ENCODE measurements around the gene FGFR2.

Gene FGFR2

DNA sequence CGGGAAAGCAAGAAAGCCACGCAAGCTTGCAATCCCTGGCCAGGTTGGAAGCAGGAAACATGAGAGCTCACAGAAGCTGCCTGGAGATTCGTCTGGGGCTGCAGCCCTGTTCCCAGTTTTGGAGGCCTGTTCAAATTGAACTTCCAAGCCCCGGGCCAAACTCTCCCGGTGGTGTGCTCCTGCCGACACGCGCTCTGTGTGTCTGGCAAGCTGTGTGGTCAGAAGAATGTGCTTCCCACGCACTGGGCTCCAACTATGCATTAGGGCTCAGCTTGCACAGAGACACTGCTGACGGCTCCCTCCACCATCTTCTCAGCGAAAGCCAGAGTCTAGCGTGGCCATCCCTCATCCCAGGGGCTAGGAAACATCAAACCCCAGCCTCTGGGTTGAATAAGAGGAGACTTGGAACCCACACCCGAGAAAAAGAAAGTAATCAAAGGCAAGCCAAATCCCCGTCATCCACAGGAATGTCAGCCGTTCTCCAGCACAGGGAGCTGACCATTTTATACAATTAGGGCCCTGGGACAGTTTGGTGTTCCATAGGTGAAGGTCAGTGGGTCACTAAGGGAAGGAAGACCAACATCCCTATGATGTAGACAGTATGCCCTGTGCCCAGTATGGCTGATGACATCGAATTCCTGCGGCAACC is 107.2 kb downstream of the FGFR2 start:
- Mint-ChIP-seq H3K4me3 (no peak overlapping the region), H3K4me1 (no peaks in the 10 kb centered on the region), H3K27ac (no peak overlapping the region), H3K9me3 (peaks cover 6% of the 10 kb centered on the region), H3K36me3 (no peaks in the 10 kb centered on the region)
- DNase-seq (ENCODE audit: low spot score in 2 of 2) (no peak), ATAC-seq (no peak)

DNA sequence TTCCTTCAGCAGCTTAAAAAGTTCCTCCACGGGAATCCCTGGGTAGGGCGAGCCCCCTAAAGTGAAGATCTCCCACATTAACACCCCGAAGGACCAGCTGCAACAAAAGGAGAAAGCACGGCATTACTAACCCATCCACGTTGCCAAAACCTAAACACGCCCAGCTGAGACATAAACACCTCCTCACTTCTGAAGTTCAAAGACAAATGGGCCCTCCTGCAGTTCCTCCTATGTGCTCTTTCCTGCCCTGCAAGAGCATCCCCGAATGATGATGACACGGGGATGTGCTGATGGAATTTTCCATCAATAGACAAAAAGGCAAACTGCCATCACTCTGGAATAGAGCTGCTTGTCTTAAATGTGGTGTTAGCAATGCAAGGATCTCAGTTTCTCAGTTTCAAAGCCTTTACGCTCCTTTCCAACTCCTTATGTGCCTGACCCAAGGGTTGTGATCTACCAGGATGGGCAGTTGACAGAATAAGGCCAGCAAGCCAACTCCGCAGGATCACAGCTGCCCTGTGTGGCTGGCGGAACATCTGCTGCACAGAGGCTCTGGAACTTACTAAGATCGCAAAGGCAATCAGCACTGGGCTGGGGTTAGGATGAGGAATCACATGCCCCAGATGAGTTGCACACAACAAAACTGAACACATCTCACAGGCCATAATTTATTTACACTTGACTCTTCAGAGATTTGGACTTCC is 112.7 kb downstream of the FGFR2 start:
- H3K9me3 Mint-ChIP-seq = peaks cover 6% of the 10 kb centered on the region
- H3K36me3 Mint-ChIP-seq = no peaks in the 10 kb centered on the region
- no peak for ATAC-seq
- H3K4me3 Mint-ChIP-seq = no peak overlapping the region
- H3K27ac Mint-ChIP-seq = no peak overlapping the region
- DNase-seq (ENCODE audit: low spot score in 2 of 2) = no peak
- H3K4me1 Mint-ChIP-seq = no peaks in the 10 kb centered on the region

DNA sequence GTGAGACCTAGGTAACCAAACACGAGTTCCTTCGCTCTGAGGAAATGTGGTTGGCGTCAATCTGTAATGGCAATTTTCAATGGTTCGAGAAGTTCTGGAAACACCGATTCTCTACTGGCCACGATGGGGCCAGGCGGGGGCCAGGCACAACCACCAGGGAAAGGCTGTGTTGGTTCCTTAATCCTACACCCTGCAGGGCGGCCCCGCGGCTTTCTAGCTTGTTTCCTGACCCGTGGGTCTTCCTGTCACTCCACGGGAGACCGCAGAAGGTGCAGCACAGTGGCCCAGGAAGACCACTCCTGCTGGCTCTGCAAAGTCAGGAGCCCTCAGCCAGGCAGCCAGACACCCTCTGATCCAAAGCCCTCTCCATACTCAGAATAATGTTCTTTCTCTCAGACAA is 113.4 kb downstream of the FGFR2 start:
- no peak for ATAC-seq
- H3K9me3 Mint-ChIP-seq = peaks cover 6% of the 10 kb centered on the region

DNA sequence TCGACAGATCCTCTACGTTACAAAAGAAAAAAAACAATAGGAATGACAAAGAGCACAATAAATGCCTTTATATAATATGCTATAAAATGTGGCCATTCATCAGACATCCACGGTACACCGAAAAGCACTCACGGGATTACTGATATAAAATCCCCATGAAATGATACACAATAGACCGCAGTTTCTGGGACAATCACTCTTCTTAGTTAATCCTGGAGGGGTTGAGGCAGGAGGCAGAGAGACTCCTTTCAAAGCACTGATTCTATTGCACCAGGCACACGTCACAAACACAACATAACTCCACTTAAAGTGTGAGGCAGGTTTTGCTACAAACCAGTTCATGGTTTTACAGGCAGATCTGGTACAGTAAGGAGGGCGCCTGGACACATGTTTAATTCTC is 113.8 kb downstream of the FGFR2 start:
- Mint-ChIP-seq H3K4me3 (no peak overlapping the region), H3K9me3 (peaks cover 2% of the 10 kb centered on the region), H3K27ac (no peak overlapping the region), H3K4me1 (no peaks in the 10 kb centered on the region), H3K36me3 (no peaks in the 10 kb centered on the region)
- no peak for ATAC-seq
- DNase-seq (ENCODE audit: low spot score in 2 of 2) = no peak

More for the DNA sequence above, 113.4 kb downstream of the FGFR2 start:
- H3K27ac Mint-ChIP-seq = no peak overlapping the region
- H3K4me3 Mint-ChIP-seq = no peak overlapping the region
- DNase-seq (ENCODE audit: low spot score in 2 of 2) = no peak
- no peaks in the 10 kb centered on the region for H3K36me3 Mint-ChIP-seq
- no peaks in the 10 kb centered on the region for H3K4me1 Mint-ChIP-seq

DNA sequence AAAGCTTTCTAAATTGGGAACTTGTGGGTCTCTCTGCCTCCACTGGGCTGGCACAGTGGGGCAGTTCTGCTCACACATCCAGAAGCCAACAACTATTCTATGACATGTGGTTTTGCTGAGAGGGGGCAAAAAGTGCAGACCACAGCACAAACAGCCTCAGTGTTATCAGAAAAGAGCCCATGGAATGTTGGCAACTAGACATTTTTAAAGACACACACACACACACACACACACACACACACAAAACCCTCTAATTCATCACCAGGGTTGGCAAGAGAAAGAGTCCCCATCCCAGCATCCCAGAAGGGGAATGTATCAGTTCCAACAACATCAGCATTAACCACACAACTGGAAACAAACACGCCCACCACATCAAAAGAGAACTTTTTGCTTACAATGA is 117.1 kb downstream of the FGFR2 start:
- Mint-ChIP-seq H3K36me3 (no peaks in the 10 kb centered on the region), H3K27ac (no peak overlapping the region), H3K4me3 (no peak overlapping the region), H3K4me1 (no peaks in the 10 kb centered on the region), H3K9me3 (no peaks in the 10 kb centered on the region)
- ATAC-seq (no peak), DNase-seq (ENCODE audit: low spot score in 2 of 2) (no peak)

DNA sequence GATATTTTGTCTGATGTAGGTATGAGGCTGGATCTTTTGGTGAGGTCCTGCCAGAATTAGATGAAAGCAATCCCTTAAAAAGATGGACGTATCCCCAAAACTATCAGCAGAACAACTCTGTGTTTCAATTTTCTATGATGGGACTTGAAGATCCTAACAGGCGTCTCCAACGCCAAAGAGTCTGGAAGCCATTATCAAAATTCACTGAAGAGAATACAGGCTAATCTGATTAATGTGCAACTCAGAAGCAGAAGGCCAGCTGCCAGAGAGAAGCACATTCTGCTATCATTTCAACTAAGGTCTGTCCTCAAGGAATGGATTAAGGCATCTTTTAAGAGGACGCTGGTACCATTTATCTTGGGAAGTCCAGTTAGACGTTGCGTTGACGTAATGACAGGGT is 119.7 kb downstream of the FGFR2 start:
- Mint-ChIP-seq H3K36me3 (no peaks in the 10 kb centered on the region), H3K4me1 (no peaks in the 10 kb centered on the region), H3K27ac (no peak overlapping the region), H3K4me3 (no peak overlapping the region), H3K9me3 (no peaks in the 10 kb centered on the region)
- no peak for ATAC-seq
- DNase-seq (ENCODE audit: low spot score in 2 of 2) = no peak

DNA sequence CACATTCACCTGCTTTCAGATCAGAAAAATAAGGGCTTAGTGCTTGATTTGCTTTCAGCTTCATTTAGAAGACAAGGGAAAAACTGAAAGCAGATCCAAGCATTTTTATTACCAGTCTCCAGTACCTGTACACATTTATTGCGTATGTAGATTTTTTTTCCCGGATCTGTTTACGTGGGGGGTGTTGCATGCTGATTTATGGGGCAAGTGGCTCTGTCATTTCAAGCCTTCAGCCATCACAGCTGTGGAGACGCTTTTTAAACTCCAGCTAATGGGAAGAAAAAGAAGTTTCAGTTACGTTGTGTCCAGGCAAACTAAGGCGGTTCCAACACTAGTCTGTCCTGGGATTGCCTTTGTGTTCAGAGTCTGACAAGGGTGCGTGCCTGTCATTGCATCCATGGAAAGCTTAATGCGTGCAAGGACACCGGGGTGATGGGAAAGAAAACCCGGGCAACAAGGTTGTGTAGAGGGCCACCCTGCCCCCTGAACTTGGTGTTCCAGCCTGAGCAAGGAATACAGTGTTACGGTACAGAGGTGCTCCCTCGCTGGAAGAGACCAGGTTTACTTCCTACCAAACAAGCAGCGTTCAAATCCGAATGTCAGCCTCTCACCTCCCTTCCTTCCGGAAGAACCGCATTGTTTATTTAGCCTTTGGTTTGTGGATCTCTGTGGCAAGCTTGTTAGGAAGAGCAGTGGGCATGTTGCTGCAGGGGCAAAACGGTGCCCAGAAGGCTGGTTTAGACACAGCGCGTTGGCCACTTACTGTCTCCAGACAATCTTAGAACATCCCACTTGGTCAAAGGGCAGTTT is 128.2 kb downstream of the FGFR2 start:
- H3K9me3 Mint-ChIP-seq = no peaks in the 10 kb centered on the region
- DNase-seq (ENCODE audit: low spot score in 2 of 2) (no peak), ATAC-seq (no peak)
- no peak overlapping the region for H3K27ac Mint-ChIP-seq
- H3K4me1 Mint-ChIP-seq = no peaks in the 10 kb centered on the region
- H3K36me3 Mint-ChIP-seq = no peaks in the 10 kb centered on the region
- no peak overlapping the region for H3K4me3 Mint-ChIP-seq

DNA sequence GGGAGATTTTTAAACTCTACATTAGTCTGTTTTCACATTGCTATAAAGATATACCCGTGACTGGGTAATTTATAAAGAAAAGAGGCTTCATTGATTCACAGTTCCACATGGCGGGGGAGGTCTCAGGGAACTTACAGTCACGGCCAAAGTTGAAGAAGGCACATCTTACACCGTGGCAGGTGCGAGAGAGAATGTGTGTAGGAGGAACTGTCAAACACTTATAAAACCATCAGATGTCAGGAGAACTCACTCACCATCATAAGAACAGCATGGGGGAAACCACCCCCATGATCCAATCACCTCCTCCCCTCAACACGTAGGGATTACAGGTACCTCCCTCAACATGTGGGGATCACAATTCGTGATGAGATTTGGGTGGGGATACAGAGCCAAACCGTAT is 129.5 kb downstream of the FGFR2 start:
- Mint-ChIP-seq H3K4me3 (no peak overlapping the region), H3K9me3 (no peaks in the 10 kb centered on the region), H3K4me1 (no peaks in the 10 kb centered on the region), H3K36me3 (no peaks in the 10 kb centered on the region), H3K27ac (no peak overlapping the region)
- DNase-seq (ENCODE audit: low spot score in 2 of 2) (no peak), ATAC-seq (no peak)

DNA sequence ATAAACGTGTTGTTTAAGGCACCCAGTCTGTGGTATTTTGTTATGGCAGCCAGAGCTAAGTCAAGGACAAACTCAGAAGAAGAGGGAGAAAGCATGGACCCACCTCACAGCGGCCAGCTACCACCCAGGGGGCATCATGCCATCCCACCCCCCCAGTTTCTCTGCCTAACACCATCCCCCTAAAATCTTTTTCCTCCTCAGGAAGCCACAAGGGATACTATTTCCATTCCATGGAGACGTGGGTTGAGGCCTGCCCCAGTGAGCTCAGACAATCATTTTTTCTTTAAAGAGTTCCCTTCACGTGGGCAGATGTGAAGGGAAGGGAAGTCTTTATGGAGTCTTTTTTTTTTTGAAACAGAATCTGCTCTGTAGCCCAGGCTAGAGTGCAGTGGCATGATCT is 131.8 kb downstream of the FGFR2 start:
- ATAC-seq (no peak), DNase-seq (ENCODE audit: low spot score in 2 of 2) (no peak)
- no peaks in the 10 kb centered on the region for H3K36me3 Mint-ChIP-seq
- no peak overlapping the region for H3K27ac Mint-ChIP-seq
- H3K4me1 Mint-ChIP-seq = no peaks in the 10 kb centered on the region
- no peaks in the 10 kb centered on the region for H3K9me3 Mint-ChIP-seq
- no peak overlapping the region for H3K4me3 Mint-ChIP-seq

DNA sequence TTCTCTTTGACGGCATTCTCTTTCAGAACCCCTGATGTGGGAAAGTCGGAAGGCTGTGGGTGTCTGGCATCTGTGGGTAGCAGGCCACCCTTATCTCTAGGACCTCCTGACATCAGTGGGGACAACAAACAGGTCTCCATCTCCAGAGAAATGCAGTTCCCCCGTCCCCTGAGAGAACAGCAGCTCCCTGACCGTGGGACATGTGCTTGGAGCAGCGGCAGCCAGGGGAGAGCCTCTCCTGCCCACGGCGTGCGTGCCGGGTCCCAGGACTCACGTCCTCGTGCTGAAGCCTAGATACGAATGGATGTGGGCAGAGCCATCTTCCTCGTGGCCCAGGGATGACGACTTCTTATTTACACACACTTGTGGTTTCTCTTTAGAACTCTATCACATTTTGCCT is 133.0 kb downstream of the FGFR2 start:
- no peaks in the 10 kb centered on the region for H3K4me1 Mint-ChIP-seq
- ATAC-seq (no peak), DNase-seq (ENCODE audit: low spot score in 2 of 2) (no peak)
- H3K27ac Mint-ChIP-seq = no peak overlapping the region
- no peaks in the 10 kb centered on the region for H3K36me3 Mint-ChIP-seq
- no peak overlapping the region for H3K4me3 Mint-ChIP-seq
- no peaks in the 10 kb centered on the region for H3K9me3 Mint-ChIP-seq

DNA sequence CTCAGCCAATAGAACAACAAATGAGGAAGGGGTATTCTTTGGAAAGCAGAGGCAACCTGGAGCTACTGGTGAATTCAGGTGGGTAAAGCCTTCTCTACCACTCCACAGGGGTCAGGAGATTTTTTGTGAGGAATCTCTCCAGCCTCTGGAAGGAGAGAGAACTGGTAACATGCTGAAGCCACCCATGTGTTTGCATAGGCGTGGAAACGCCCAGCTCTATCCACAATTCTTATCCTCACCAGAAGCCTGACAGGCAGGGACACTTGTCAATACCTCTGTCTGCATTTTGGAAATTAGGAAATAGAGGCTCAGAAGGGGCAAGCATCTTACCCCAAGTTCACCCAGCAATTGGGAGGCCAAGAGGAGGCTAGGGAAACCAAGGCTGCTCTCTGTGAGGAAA is 133.7 kb downstream of the FGFR2 start:
- DNase-seq (ENCODE audit: low spot score in 2 of 2) = no peak
- Mint-ChIP-seq H3K4me3 (no peak overlapping the region), H3K4me1 (no peaks in the 10 kb centered on the region), H3K27ac (no peak overlapping the region), H3K36me3 (no peaks in the 10 kb centered on the region), H3K9me3 (no peaks in the 10 kb centered on the region)
- ATAC-seq = no peak

DNA sequence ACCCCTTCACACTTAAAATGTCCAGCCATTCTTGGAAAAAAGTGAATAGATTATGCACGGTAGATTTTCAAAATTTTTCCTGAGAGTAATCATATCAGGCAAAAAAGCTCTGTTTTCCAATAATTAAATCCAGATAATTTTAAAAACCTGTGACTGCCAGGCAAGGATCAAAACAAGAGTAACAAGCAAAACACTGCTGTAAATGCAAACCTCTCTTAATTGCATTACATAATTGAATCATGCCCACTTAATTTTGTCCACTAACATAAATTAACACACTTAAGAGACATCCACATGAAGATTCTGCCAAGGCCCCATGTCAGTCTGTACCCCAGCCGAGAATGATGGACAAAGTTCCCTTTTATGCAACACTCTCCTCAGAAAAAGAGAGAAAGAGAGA is 135.3 kb downstream of the FGFR2 start:
- no peak overlapping the region for H3K4me3 Mint-ChIP-seq
- H3K4me1 Mint-ChIP-seq = peaks cover 6% of the 10 kb centered on the region
- no peaks in the 10 kb centered on the region for H3K36me3 Mint-ChIP-seq
- H3K27ac Mint-ChIP-seq = no peak overlapping the region
- no peaks in the 10 kb centered on the region for H3K9me3 Mint-ChIP-seq
- DNase-seq (ENCODE audit: low spot score in 2 of 2) (no peak), ATAC-seq (no peak)

DNA sequence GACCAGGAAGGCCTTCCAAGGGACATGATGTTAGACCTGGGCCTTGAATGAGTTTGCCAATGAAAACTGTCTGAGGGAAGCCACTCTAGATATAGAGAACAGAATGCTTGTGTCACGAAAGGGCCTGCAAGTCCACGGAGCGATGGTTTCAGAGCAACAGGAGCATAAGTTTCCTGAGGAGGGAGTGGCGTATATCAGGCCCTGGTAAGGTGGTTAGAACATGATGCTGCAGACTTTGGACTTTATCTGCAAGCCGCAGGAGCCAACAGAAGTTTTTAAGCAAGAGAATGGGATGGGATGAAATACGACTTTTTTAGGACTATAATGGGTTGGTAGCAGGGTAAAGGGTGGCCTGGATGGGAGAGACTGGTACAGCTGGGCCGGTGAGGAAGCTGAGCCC is 136.0 kb downstream of the FGFR2 start:
- Mint-ChIP-seq H3K9me3 (no peaks in the 10 kb centered on the region), H3K4me1 (peaks cover 6% of the 10 kb centered on the region), H3K4me3 (no peak overlapping the region), H3K36me3 (no peaks in the 10 kb centered on the region), H3K27ac (no peak overlapping the region)
- ATAC-seq (no peak), DNase-seq (ENCODE audit: low spot score in 2 of 2) (no peak)

DNA sequence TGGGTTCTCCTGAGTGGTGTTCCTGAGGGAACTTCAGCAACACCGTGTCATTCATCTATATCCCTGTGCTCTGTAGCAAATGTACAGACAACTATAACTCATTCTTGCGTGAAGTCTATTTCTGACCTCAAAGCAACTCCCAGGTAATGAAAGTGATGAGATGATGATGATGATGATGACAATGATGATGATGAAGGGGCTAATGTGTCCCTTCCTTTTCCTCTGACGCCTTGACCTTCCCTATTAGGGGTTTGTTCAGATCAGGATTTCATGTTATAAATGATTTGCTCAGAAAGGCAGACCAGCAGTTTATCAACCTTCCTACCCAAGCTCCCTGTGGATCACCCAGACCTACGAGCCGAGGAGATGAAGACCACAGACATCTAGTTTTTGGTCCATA is 136.9 kb downstream of the FGFR2 start:
- Mint-ChIP-seq H3K4me1 (peaks cover 6% of the 10 kb centered on the region), H3K36me3 (no peaks in the 10 kb centered on the region), H3K27ac (no peak overlapping the region), H3K9me3 (peaks cover 2% of the 10 kb centered on the region), H3K4me3 (no peak overlapping the region)
- ATAC-seq = no peak
- no peak for DNase-seq (ENCODE audit: low spot score in 2 of 2)

DNA sequence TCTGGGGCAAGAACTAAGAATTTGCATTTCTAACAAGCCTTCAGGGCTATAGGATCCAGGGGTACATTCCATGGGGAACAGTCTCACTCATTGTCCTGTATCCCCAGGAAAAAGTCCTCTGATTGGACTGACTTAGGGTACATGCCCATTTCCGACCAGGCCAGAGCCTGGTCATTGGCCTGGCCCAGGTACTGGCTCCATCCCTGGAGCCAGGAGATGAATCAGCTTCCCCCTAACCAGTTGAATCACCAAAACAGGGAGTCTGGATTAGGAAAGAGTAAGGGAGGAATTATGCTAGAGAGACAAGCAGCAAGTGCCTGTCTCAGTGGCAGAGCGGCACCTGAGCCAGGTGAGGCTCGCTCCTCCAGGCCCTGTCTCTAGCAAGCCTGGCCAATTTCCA is 137.5 kb downstream of the FGFR2 start:
- no peak for DNase-seq (ENCODE audit: low spot score in 2 of 2)

More for the DNA sequence above, 137.5 kb downstream of the FGFR2 start:
- Mint-ChIP-seq H3K27ac (no peak overlapping the region), H3K4me3 (no peak overlapping the region), H3K36me3 (no peaks in the 10 kb centered on the region), H3K4me1 (peaks cover 6% of the 10 kb centered on the region), H3K9me3 (peaks cover 2% of the 10 kb centered on the region)
- ATAC-seq = no peak

Measured in stimulated activated effector memory CD8-positive, alpha-beta T cell treated with anti-CD3 and anti-CD28 coated beads, Interleukin-12 subunit alpha, Interleukin-12 subunit beta, amount 100 ng/mL, for 72 hours (primary cell).